ENCODE measurements around the gene IGSF9B.

- no peak for TF ChIP-seq CTCF (IDR thresholded peaks at IDR 0.05)
- TF ChIP-seq EZH2 (IDR thresholded peaks at IDR 0.05) = no peak
Measured at GRCh38 chr11:133897331-133897650, 59.5 kb downstream of the IGSF9B start.

Data from neural progenitor cell (in vitro differentiated cells).